Colonic mucosa (tissue), 4 donors: ENCODE results near the gene C10orf143. TPM values are rescaled to one million over a fixed set of nuclear protein-coding genes. Genes with fewer than 3 reads are reported as not detected.

Experiments
- DNase-seq: peaks from one replicate; pipeline ENCODE4 v3.0.0-alpha.2; 2020
- H3K27ac ChIP-seq: fragments of 200-600 bp; one replicate; pipeline ENCODE4 v1.8.0; 2021
- H3K27me3 ChIP-seq: fragments of 200-600 bp; one replicate; pipeline ENCODE4 v1.8.0; 2021
- H3K36me3 ChIP-seq: fragments of 200-600 bp; one replicate; pipeline ENCODE4 v1.8.0; 2021
- H3K4me1 ChIP-seq: fragments of 200-600 bp; one replicate; pipeline ENCODE4 v1.8.0; 2021; ENCODE audit warnings: mild to moderate bottlenecking
- H3K4me3 ChIP-seq: fragments of 200-600 bp; one replicate; pipeline ENCODE4 v1.8.0; 2021
- H3K9ac ChIP-seq, 2 donors: one replicate each; pipeline ENCODE4 v1.7.0; 2013; ENCODE audit warnings: control low read depth in 2 of 2, low read depth in 2 of 2, low read length in 2 of 2
- H3K9me3 ChIP-seq: fragments of 200-600 bp; one replicate; pipeline ENCODE4 v1.8.0; 2021
- CTCF ChIP-seq: fragments of 200-600 bp; IDR thresholded peaks from one replicate; pipeline ENCODE4 v1.8.0; 2022; ENCODE audit warnings: antibody characterized with exemption, mild to moderate bottlenecking
- intact Hi-C: fragments of 100-400 bp; cut with DNase I; formaldehyde crosslinking; loops from one replicate; pipeline ENCODE4 v1.14.1; 2022
- total RNA-seq, 2 donors: library from RNA; stranded (reverse); fragmentation: NEBNext Ultra II Directional in 1 of 2; extraction: Animal tissue kit (Norgen Biotek cat#: 25700) in 1 of 2; gene quantifications; one replicate each; pipeline ENCODE4 v1.2.1, GENCODE V29; 2021
- donor health status: healthy.
- donor health status: DM: no; HTN: no; CAD: no.
- donor health status: DM: no; HTN: no; CAD: no.

C10orf143 gene
- total RNA-seq, 2 donors from 2014 or later = 1.9 to 3.1 TPM

- H3K4me1 ChIP-seq = peaks cover 3% of the 10 kb centered on the region
- H3K36me3 ChIP-seq = no peaks in the 10 kb centered on the region
- H3K9ac ChIP-seq = peak within 1 kb of the TSS; percentile 82 to 84
- no peak for TF ChIP-seq CTCF
- H3K27ac ChIP-seq = peak within 1 kb of the TSS; percentile 75
- peak within 1 kb of the TSS; percentile 96 for H3K4me3 ChIP-seq
- no peaks in the 10 kb centered on the region for H3K27me3 ChIP-seq
- H3K9me3 ChIP-seq = no peaks in the 10 kb centered on the region
- DNase-seq = peak; percentile 87
- intact Hi-C loops = no loop called here
These were observed 25.8 kb upstream of the C10orf143 start, which contains the start of gene GLRX3 for GRCh38 chr10:130136226-130137089. Gene GLRX3, plus strand, starts transcription at chr10:130136391. Its CDS starts 30 bp downstream, at chr10:130136421.

- H3K4me3 ChIP-seq = peak overlapping the region; percentile 96
- H3K9me3 ChIP-seq = no peaks in the 10 kb centered on the region
- no peaks in the 10 kb centered on the region for H3K36me3 ChIP-seq
- no peaks in the 10 kb centered on the region for H3K27me3 ChIP-seq
- intact Hi-C loops = loop anchor here (2.0 kb wide), 1 partner anchor 23 kb away; no protein-coding TSS in a partner anchor
- peaks cover 3% of the 10 kb centered on the region for H3K4me1 ChIP-seq
- peak overlapping the region; percentile 77 to 82 for H3K9ac ChIP-seq
- H3K27ac ChIP-seq = peak overlapping the region; percentile 75
- no peak for DNase-seq
- no peak for TF ChIP-seq CTCF
These were observed 25.1 kb upstream of the C10orf143 start for GRCh38 chr10:130135676-130136225.

GRCh38 chr10:130128922-130129321 is 18.3 kb upstream of the C10orf143 start:
- H3K9ac ChIP-seq = no peak overlapping the region
- no peak overlapping the region for H3K4me3 ChIP-seq
- no peak for TF ChIP-seq CTCF
- DNase-seq = no peak
- H3K27me3 ChIP-seq = peaks cover 7% of the 10 kb centered on the region
- intact Hi-C loops = no loop called here
- no peaks in the 10 kb centered on the region for H3K4me1 ChIP-seq
- H3K36me3 ChIP-seq = no peaks in the 10 kb centered on the region
- H3K9me3 ChIP-seq = no peaks in the 10 kb centered on the region
- H3K27ac ChIP-seq = no peak overlapping the region

- Histone ChIP-seq H3K4me1 (no peaks in the 10 kb centered on the region), H3K9ac (no peak overlapping the region), H3K27ac (no peak overlapping the region), H3K9me3 (no peaks in the 10 kb centered on the region), H3K36me3 (no peaks in the 10 kb centered on the region), H3K27me3 (peaks cover 7% of the 10 kb centered on the region), H3K4me3 (no peak overlapping the region)
- DNase-seq = no peak
- intact Hi-C loops = no loop called here
- TF ChIP-seq CTCF = no peak
These were observed 17.6 kb upstream of the C10orf143 start for GRCh38 chr10:130128062-130128781.

- DNase-seq = peak; percentile 49
- Histone ChIP-seq H3K4me1 (no peaks in the 10 kb centered on the region), H3K4me3 (no peak overlapping the region), H3K27me3 (peaks cover 7% of the 10 kb centered on the region), H3K9me3 (no peaks in the 10 kb centered on the region), H3K9ac (no peak overlapping the region), H3K36me3 (no peaks in the 10 kb centered on the region), H3K27ac (no peak overlapping the region)
- TF ChIP-seq CTCF = peak; percentile 66
- intact Hi-C loops = no loop called here
These were observed 16.9 kb upstream of the C10orf143 start for GRCh38 chr10:130127364-130128061.
